AG09309 (cell line): ENCODE data around the gene SND1.

Source experiments
- DNase-seq: peaks from one replicate; pipeline ENCODE4 v3.0.0-alpha.2; 2010; ENCODE audit warnings: low read depth
- H3K4me3 ChIP-seq: 2 replicates; pipeline ENCODE4 v1.5.1; 2011; ENCODE audit warnings: mild to moderate bottlenecking, low read depth, low read length, moderate library complexity; ENCODE audit not compliant: control insufficient read depth
- TF ChIP-seq, protein P1 (sequence below): IDR thresholded peaks from 2 replicates; pipeline ENCODE4 v1.5.1; 2011; ENCODE audit warnings: mild to moderate bottlenecking, low read depth, low read length, inconsistent platforms; ENCODE audit not compliant: insufficient read depth, control insufficient read depth; ENCODE audit errors: missing control alignments

The SND1 gene

DNA sequence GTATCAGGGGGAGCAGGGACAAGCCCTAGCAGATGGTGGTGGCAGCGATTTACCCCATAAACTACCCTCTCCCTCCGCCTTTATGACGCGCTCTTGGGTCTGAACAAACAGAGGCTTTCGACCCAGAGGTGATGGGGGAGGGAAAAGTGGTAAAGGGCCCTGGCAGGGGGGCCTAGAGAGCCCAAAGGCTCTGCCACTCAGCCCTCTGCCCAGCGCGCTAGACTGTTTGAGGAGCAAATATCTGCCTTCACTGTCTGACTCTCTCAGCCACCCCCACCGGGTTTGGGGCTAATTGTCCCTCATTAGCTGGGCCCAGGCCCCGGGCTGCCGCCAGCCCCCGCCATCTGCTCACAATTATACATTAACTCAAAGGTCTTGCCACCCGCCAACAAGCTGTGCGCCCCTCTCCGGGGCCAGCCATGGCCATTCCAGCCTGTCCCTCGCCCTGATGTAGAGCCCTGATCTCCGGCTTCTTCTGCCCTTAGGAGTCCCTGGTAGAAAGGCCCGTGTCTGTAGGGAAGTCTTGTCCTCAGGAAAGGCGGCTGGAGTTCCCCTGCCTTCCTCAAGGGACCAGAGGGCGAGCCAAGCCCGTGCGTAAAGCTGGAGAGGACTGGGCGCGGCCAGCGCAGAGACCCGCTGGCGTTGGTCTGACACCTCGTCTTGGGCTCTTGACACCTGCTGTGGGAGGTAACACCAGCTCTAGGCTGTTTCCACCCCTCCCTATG is 32.2 kb upstream of the SND1 start:
- no peak overlapping the region for H3K4me3 ChIP-seq
- no peak for DNase-seq
- TF ChIP-seq, protein P1, sequence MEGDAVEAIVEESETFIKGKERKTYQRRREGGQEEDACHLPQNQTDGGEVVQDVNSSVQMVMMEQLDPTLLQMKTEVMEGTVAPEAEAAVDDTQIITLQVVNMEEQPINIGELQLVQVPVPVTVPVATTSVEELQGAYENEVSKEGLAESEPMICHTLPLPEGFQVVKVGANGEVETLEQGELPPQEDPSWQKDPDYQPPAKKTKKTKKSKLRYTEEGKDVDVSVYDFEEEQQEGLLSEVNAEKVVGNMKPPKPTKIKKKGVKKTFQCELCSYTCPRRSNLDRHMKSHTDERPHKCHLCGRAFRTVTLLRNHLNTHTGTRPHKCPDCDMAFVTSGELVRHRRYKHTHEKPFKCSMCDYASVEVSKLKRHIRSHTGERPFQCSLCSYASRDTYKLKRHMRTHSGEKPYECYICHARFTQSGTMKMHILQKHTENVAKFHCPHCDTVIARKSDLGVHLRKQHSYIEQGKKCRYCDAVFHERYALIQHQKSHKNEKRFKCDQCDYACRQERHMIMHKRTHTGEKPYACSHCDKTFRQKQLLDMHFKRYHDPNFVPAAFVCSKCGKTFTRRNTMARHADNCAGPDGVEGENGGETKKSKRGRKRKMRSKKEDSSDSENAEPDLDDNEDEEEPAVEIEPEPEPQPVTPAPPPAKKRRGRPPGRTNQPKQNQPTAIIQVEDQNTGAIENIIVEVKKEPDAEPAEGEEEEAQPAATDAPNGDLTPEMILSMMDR = no peak

DNA sequence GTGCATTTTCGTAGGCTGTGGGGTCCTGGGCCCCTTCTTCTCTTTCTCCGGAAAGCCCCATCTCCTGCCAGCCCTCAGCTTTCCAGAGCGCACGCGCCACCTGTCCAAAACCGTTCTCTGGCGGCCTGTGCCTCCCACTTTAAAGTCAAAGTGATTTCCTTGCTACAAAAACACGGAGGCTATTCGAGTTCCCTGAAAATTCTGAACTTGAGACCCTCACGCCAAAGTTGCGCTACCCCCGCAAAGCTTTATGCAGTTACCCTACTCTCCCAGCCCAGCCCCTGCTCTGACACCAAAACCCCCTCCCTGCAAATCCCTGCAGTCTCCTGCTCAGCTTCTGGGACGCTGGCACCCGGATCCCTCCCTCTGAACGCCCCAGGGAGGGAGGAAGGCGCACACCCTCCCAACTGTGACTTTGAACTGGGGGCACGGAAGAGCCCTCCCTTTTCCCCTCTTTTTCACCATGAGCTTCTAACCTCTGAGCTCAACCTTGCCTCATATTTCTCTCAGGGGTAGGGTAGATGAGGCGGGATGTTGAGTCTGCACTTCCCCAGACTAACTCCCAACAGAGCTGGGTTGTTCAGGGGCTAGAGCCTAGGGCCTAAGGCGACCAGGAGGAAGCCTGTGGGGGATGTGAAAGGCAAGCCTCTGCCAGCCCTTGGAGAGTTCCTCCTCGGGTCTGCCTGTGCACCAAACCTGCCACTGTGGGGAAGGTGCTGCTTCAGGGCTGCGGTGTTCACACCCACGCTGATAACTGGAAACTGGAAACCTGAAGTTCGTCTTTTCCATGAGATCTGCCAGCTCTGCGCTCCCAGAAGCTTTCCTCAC is 31.4 kb upstream of the SND1 start:
- no peak overlapping the region for H3K4me3 ChIP-seq
- DNase-seq = no peak
- TF ChIP-seq, protein P1 = no peak

DNA sequence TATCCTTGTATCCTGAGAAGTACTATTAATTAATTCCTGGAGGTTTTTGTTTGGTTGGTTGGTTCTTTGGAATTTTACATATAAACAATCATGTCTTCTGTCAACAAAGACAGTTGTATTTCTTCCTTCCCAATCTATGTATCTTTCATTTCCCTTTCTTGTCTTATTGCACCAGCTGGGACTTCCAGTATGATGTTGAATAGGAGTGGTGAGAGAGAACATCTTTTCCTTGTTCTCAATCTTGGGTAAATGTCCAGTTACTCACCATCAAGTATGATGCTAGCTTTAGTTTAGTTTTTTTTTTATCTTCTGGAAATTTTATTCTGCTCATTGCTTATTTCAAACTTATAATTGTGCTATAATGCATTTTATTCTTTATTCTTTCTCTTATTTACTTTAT is 26.7 kb upstream of the SND1 start:
- no peak overlapping the region for H3K4me3 ChIP-seq
- TF ChIP-seq, protein P1 = no peak
- no peak for DNase-seq

- H3K4me3 ChIP-seq = no peak overlapping the region
- TF ChIP-seq, protein P1 = no peak
- DNase-seq = no peak
Measured at GRCh38 chr7:127628445-127628844, 23.5 kb upstream of the SND1 start.

DNA sequence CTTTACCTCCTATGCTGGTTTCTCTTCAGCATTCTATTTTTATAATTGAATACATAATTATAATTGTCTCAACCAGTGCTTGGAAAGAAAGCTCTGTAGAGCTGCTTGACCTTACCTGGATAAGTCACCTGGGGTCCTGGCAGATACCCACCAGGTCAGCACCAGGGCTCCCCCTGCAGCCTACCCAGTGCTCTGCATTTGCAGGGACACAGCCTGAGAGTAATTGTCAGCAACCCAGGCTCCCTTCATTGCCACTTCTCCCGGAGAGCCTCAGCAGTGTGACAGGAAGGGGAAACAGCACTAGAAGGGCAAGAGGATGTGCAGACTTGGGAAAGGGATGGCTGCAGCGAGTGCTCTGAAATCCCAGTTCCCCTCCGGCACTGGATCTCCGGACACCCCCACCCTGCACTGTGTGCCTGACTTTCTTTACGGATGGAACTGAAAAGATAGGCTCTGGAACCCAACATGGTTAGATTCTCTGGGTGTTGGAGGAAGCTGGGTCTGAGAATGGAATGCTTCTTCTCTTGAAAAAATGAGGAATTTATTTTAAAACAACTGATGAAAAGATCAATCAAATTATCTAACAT is 22.6 kb upstream of the SND1 start:
- no peak for DNase-seq

GRCh38 chr7:127632276-127632910 is 19.6 kb upstream of the SND1 start:
- TF ChIP-seq, protein P1 = no peak
- H3K4me3 ChIP-seq = no peak overlapping the region
- DNase-seq = peak; percentile 53

More for the DNA sequence above, 22.6 kb upstream of the SND1 start:
- TF ChIP-seq, protein P1 = peak; percentile 28
- H3K4me3 ChIP-seq = no peak overlapping the region
